ENCODE data around the gene KLK12. TPM values are rescaled to one million over a fixed set of nuclear protein-coding genes. Genes with fewer than 3 reads are reported as not detected.

The KLK12 gene
- total RNA-seq, 1 donor from 2014 or later = not detected

- intact Hi-C loops (cut with micrococcal nuclease) = no loop called here
- ATAC-seq (ENCODE audit: low read depth) (no peak), DNase-seq (no peak)
- Mint-ChIP-seq H3K9me3 (no peaks in the 10 kb centered on the region), H3K4me3 (no peak overlapping the region), H3K27me3 (peaks cover 24% of the 10 kb centered on the region), H3K4me1 (no peaks in the 10 kb centered on the region), H3K27ac (no peak overlapping the region), H3K36me3 (ENCODE audit: low read depth) (no peaks in the 10 kb centered on the region)
- CTCF ChIA-PET = no interaction called here
- no peak for TF ChIP-seq CTCF (IDR thresholded peaks at IDR 0.05)
- POLR2A ChIA-PET = no interaction called here
Observed at GRCh38 chr19:51027873-51028272, 6.9 kb downstream of the KLK12 start.

DNA sequence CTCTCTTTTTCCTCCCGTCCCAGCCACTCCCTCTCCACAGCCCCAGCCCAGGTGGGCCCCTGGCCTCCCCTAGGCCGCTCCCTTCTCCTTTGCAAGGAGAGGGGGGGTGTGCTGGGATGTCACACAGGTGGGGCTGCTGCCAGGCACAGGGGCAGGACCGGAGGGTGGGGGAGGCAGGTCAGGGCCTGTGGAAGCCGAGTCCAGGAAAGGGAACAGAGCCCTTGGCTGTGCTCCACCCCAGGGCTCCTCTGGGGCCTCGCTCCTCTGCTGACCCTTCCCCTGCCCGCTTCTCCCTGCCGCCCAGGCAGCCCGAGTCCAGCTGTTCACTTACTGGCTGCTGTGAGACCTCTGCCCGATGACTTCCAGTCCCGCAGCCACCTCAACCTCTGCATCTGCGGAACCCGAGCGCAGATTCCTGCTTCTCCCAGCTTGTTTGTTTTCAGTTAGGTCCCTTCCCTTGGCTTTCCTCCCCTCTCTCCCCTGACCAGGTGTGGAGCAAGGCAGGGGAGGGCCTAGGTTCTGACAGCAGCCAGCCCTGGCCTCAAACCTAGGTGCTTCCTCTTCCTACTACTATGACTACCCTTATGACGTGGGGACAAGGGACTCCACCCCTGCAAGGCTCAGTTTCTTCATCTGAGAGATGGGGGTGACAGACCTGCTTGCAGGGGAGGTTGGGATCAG, 7.5 kb downstream of the KLK12 start:
- Mint-ChIP-seq H3K36me3 (ENCODE audit: low read depth) (no peaks in the 10 kb centered on the region), H3K27ac (no peak overlapping the region), H3K27me3 (peaks cover 28% of the 10 kb centered on the region), H3K4me3 (no peak overlapping the region), H3K4me1 (no peaks in the 10 kb centered on the region), H3K9me3 (no peaks in the 10 kb centered on the region)
- ATAC-seq (ENCODE audit: low read depth) (no peak), DNase-seq (no peak)
- POLR2A ChIA-PET = no interaction called here
- intact Hi-C loops (cut with micrococcal nuclease) = no loop called here
- no peak for TF ChIP-seq CTCF (IDR thresholded peaks at IDR 0.05)
- CTCF ChIA-PET = no interaction called here

- ChIA-PET POLR2A (no interaction called here), CTCF (no interaction called here)
- DNase-seq = no peak
- Mint-ChIP-seq H3K36me3 (ENCODE audit: low read depth) (no peaks in the 10 kb centered on the region), H3K4me3 (no peak within 1 kb of the TSS), H3K27me3 (peaks cover 27% of the 10 kb centered on the region), H3K9me3 (no peaks in the 10 kb centered on the region), H3K4me1 (no peaks in the 10 kb centered on the region), H3K27ac (no peak within 1 kb of the TSS)
- intact Hi-C loops (cut with micrococcal nuclease) = no loop called here
- no peak for ATAC-seq (ENCODE audit: low read depth)
- TF ChIP-seq CTCF (IDR thresholded peaks at IDR 0.05) = no peak
Observed at GRCh38 chr19:51026554-51026831, 8.3 kb downstream of the KLK12 start, which contains the start of gene KLK11. TSS of gene KLK11 (minus strand) at chr19:51026616. CDS start at chr19:51025631, 985 bp downstream.

DNA sequence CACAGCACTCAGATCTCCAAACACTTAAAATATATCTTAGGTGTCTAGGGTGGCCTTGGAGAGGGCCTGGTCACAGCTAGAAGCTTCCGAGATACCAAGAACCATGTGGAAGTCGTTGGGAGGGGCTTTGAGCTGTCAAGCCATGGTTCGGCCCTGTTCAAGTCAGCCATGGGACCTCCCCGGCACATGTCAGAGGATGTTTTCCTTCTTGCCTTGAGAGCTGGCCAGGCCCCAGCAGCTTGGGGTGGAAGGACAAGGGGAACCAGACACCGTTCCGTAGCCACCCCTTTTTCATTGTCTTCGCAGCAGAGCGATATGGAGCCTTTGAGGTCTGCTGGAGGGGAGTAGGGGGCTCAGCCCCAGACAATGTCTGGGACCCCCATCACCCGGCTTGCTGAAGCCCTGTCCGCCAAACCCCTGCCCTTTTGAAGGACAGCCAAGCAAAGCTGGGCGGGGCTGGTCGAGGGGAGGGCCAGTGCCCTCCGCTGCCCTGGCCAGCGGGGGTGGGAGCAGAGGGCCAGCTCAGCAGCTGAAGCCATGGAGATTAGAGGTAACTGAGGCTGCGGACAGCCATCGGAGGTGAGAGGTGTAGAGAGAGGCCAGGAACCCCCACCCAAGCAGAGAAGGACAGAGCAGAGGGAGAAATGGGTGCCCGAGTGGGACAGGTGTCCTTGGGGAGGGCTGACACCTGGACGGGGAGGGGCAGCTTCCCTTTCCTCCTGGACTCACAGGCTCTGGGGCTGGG, 8.8 kb downstream of the KLK12 start:
- intact Hi-C loops (cut with micrococcal nuclease) = no loop called here
- TF ChIP-seq CTCF (IDR thresholded peaks at IDR 0.05) = no peak
- CTCF ChIA-PET = no interaction called here
- Mint-ChIP-seq H3K4me1 (no peaks in the 10 kb centered on the region), H3K27ac (no peak overlapping the region), H3K9me3 (no peaks in the 10 kb centered on the region), H3K4me3 (no peak overlapping the region), H3K27me3 (peaks cover 24% of the 10 kb centered on the region), H3K36me3 (ENCODE audit: low read depth) (no peaks in the 10 kb centered on the region)
- POLR2A ChIA-PET = no interaction called here
- no peak for DNase-seq
- ATAC-seq (ENCODE audit: low read depth) = no peak

DNA sequence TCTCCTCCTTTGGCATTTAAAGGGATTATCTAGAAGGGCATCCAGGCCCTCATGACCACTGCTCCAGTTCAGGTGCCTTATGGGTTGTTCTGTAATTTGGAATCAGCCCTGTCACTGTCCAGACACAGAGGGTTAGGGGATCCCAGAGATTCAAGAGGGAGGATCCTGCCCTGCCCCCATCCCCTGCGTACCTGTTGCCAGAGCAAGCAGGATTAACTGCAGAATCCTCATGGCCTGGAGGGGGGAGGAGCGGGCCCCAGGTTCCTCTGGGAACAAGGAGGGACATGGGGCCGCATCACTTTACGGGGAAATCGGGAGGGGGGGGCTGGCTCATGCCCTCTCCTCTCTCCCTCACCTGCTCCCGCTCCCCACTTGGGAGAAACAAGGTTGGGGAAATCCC, 9.4 kb downstream of the KLK12 start:
- Mint-ChIP-seq H3K27ac (no peak overlapping the region), H3K4me1 (no peaks in the 10 kb centered on the region), H3K27me3 (peaks cover 22% of the 10 kb centered on the region), H3K9me3 (no peaks in the 10 kb centered on the region), H3K4me3 (no peak overlapping the region), H3K36me3 (ENCODE audit: low read depth) (no peaks in the 10 kb centered on the region)
- CTCF ChIA-PET = no interaction called here
- DNase-seq (no peak), ATAC-seq (ENCODE audit: low read depth) (no peak)
- no peak for TF ChIP-seq CTCF (IDR thresholded peaks at IDR 0.05)
- POLR2A ChIA-PET = no interaction called here
- intact Hi-C loops (cut with micrococcal nuclease) = no loop called here
